GM19193 (cell line): ENCODE data around the gene SCO2.

ENCODE experiments used
- POLR2A ChIP-seq: IDR thresholded peaks from 4 replicates; pipeline ENCODE4 v1.6.1; 2011; ENCODE audit not compliant: insufficient read depth, insufficient read length; ENCODE audit errors: extremely low read depth

Gene SCO2

GRCh38 chr22:50503475-50504145, 21.8 kb downstream of the SCO2 start:
- no peak for TF ChIP-seq POLR2A

- no peak for TF ChIP-seq POLR2A
Measured at GRCh38 chr22:50502628-50503474, 22.5 kb downstream of the SCO2 start.

- no peak for TF ChIP-seq POLR2A
Measured at GRCh38 chr22:50502096-50502495, 23.3 kb downstream of the SCO2 start.

GRCh38 chr22:50500452-50500851, 24.9 kb downstream of the SCO2 start:
- TF ChIP-seq POLR2A, result no peak

- no peak for TF ChIP-seq POLR2A
Measured at GRCh38 chr22:50498322-50498890, 27.0 kb downstream of the SCO2 start.

GRCh38 chr22:50497093-50497492, 28.3 kb downstream of the SCO2 start:
- no peak for TF ChIP-seq POLR2A

- TF ChIP-seq POLR2A, result no peak
Measured at GRCh38 chr22:50490531-50491308, 34.7 kb downstream of the SCO2 start.

- TF ChIP-seq POLR2A, result no peak
Measured at GRCh38 chr22:50489363-50490243, 35.8 kb downstream of the SCO2 start.

- TF ChIP-seq POLR2A, result no peak
Measured at GRCh38 chr22:50488886-50489285, 36.5 kb downstream of the SCO2 start.

- no peak for TF ChIP-seq POLR2A
Measured at GRCh38 chr22:50488006-50488677, 37.3 kb downstream of the SCO2 start.

- no peak for TF ChIP-seq POLR2A
Measured at GRCh38 chr22:50487290-50488005, 38.0 kb downstream of the SCO2 start.

GRCh38 chr22:50486561-50487289, 38.7 kb downstream of the SCO2 start, which contains the start of gene MIOX:
MIOX (plus strand) TSS chr22:50486859; CDS start chr22:50486898, 39 bp downstream.
- TF ChIP-seq POLR2A, result no peak

- TF ChIP-seq POLR2A, result no peak
Measured at GRCh38 chr22:50485221-50486131, 39.9 kb downstream of the SCO2 start.
